ENCODE measurements around the gene RGS9.

GRCh38 chr17:65202844-65203571 lies 65.8 kb downstream of the RGS9 start:
- TF ChIP-seq CTCF (IDR thresholded peaks at IDR 0.05 in 4 of 5, conservative IDR thresholded peaks at IDR 0.05 in 1 of 5) = no peak
- no peak for TF ChIP-seq POLR2A (IDR thresholded peaks at IDR 0.05)

Measured in gastrocnemius medialis (tissue), 4 donors.